Pons (tissue), 1 donor: ENCODE data around the gene HIF1AN.
"Not testable (repeated sequence)": the region's sequence is repeated elsewhere in the genome, so short reads cannot be mapped to it uniquely, and the experiment has no call there.

ENCODE experiments used
- DNase-seq: peaks from one replicate; pipeline ENCODE4 v3.0.0-alpha.2; 2016; ENCODE audit warnings: low spot score

HIF1AN gene

DNA sequence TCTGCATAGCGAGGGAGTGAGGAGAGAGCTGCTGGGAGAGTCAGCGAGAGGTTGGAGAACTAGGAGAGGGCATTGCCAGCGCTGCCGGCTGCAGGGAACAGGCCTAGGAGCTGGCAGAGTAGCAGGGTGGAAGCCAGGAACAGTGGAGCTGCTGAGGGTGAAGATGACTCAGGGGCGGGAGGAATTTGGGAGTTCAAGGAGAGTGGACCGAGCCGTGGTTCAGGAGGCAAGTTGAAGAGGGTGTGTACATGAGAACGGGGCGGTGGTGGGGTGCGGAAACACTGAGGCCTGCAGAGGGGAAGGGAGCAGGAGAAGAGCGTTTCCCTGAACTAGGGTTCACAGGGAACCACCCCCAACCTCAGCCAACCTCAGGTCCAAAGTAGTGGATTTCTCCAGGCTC, 31.5 kb downstream of the HIF1AN start:
- no peak for DNase-seq

DNA sequence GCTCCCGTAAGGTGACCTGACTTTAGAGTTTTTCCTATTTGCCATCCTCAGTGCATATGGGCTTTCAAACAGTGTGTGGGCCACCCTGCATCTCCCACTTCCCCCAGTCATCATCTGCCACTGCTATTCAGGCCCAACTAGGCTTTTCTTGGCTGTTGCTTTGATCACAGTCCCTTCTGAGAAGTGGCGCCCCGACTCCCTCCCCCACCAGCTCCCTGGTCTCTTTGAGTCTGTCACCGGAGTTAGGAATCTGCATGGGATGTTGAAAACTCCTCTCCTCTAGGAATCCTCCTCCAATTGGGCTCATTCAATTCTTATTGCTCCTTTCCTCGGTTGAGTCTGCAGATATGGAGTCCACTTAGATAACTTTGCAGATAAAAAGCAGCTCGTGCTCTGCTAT, 32.1 kb downstream of the HIF1AN start:
- DNase-seq, result no peak

DNA sequence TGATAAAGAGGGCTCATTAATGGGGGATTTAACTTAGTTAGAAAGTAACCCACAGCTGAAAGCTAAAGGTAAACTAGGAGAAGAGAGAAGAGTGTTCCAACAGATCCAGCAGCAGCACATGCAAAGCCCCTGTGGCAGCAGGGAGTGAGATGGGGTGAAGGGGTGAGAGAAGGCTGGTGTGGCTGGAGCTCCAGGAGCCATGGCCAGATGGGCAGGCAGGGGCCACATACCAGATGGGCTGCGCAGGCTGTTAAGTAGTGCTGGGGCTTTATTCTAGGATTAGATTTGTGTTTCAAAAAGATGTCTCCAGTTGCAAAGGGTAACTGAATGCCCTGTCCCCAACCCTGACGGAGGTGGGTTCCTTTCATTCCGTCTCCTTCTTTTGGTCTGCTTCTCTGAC, 33.2 kb downstream of the HIF1AN start:
- no peak for DNase-seq

DNA sequence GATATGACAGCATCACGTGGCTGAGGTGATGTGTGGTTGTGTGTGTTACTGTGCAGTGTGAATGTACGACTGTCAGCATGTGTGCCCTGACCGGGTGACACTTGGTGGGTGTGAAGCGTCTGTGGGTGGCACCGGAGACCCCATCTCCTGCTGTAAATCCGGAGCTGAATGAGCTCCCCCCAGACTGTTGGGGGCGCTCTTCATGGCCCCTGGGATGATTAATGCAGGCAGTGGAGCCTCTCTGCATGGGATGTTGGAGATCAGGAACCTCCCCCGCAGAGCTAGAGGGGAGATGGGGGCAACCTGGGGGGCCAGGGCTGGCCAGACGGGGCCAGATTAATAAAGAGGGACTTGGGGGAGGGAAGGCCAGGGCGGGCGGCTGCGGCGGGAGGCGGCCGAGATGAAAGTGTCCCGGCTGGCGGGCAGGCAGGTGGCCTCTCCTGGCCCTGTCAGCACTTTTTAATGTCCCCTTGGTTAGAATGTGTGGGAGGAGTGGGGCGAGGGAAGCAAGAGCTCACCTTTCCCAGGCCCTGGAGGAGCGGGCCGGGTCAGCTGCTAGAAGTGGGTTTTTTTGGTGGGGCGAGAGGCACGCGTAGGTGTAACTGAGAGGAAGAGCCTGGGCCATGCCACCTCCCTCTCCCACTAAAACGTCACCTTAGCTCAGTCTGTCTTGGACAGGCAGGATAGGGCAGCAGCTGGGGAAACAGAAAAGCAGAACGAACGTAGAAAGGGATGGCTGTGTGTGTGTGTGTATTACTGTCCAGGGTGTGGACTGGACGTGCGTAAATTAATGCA, 34.1 kb downstream of the HIF1AN start:
- DNase-seq, result no peak

DNA sequence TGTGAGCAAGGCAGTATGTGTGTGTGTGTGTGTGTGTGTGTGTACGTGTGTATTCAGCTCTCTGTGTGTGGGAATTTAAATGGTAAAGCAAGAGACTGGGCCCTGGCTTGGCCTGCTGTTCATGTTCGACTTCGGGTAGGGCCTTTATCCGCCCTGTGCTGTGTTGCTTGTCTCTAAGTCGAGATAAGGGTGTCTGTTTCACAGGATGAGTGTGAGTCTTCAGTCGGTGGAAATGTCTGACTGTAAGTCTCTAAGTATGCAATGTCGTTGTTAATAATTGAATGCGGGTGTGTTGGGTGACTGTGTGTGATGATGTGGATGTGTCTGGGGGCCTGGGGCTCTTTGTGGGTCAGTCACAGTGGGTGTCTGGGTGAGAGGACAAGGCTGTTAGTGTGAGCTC, 34.8 kb downstream of the HIF1AN start:
- no peak for DNase-seq

GRCh38 chr10:100571084-100571856, 35.5 kb downstream of the HIF1AN start:
- DNase-seq, result no peak

- DNase-seq, result not testable (repeated sequence)
Observed at GRCh38 chr10:100575146-100575545, 39.4 kb downstream of the HIF1AN start.

GRCh38 chr10:100575585-100576281, 40.0 kb downstream of the HIF1AN start:
- no peak for DNase-seq

DNA sequence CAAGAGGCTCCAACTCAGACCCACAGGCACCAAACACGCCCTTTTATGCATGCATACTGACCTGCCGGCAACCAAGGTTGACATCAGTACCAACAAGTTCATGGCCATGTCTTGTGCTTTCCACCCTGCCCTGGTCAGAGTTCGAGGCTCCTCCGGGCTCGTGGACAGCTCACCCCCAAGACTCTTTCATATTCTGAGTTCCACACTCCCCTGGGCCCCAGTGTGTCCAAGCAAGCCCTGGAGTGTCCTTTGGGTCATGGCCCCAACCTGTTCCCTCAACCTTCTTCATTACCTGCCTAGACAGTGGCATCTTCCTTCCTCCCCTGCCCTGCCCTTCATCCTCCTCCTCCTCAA, 40.5 kb downstream of the HIF1AN start:
- DNase-seq, result no peak

- no peak for DNase-seq
Observed at GRCh38 chr10:100579261-100580090, 43.7 kb downstream of the HIF1AN start.

DNA sequence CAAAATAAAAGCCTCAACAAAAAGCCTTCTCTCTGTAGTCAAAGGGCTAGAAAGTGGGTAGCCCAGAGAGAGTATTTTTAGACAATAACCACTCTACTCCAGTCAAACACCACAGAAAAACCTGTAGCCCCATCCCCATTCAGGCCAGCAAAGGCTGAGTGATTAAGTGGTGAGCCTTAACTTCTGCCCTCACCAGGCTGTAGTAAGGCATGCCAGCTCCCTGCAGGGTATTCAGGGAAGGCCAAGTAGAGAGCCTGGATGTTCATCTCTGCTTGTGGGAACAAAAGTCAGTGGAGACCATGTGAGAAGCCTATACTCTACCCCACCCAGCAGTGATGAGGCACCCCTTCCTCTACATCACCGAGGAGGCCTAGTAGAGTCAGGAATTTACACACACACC, 51.2 kb downstream of the HIF1AN start:
- DNase-seq, result no peak

- DNase-seq, result no peak
Observed at GRCh38 chr10:100598166-100598565, 62.4 kb downstream of the HIF1AN start.

DNA sequence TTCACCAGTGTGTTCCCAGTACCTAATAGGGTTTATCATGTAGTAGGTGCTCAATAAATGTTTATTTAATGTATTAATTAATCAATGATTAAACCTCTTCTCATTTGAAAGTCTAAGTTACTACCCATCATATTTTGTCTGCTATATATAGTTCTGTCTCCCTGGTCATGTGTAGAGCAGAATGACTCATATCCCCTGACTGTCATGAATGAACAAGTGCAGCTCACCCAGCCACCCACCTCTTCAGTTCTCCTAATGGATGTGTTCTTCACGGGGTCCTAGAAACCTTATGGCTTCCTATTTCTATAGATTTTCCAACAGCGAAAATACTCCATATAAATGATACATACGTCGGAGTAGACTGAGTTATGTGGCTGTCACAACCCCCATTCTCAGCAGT, 64.5 kb downstream of the HIF1AN start:
- no peak for DNase-seq

DNA sequence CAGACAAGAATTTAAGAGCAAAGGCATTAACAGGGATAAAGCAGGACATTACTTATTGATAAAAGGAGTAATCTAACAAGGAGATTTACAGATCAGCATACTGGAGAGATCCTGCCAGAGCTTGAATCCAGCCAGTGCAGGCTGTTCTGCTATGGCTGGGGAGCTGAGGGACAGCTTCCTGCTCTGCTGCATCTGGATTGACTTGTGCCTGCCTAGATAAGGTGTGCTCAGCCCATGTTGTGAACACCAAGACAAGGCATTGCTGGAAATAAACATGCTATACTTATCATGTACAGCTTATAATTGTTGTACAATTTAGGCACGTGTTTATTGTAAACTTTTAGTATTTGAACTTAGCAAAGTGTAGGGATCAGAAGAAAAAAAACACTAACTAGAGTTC, 71.7 kb downstream of the HIF1AN start:
- DNase-seq, result no peak
